Stimulated activated CD4-positive, alpha-beta T cell treated with anti-CD3 and anti-CD28 coated beads, Interleukin-1b, Interleukin-23, amount 100 ng/mL, for 1 hour (primary cell): Measurements from ENCODE around the gene HMX2.

ENCODE experiments used
- DNase-seq, 2 donors: peaks; one replicate each; pipeline ENCODE4 v3.0.0-alpha.2; 2020; ENCODE audit warnings: low read depth in 2 of 2

The HMX2 gene

GRCh38 chr10:123139165-123139520 is 8.8 kb upstream of the HMX2 start:
- DNase-seq: no peak

- no peak for DNase-seq
These were observed 8.3 kb upstream of the HMX2 start for GRCh38 chr10:123139521-123140163.

- no peak for DNase-seq
These were observed 7.6 kb upstream of the HMX2 start for GRCh38 chr10:123140164-123140982.

DNA sequence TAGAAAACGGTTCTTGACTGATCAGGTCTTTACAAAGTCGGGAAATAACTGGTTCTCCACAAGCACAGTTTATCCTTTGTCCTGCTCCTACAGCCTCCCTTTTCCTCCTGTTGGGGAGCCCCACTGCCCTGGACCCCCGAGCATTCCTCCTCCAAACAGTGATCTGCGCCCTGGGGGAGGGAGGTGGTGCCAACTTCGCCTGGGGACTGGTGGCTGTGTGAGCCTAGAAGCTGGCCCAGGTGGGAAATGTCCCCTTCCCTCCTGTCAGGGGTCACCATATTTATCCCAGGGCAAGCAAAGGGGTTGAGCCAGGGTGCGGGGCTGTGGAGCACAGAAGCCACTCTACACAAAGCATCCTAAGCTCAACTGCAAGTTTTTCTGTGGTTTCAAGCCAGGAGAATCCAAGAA is 6.9 kb upstream of the HMX2 start:
- no peak for DNase-seq

DNA sequence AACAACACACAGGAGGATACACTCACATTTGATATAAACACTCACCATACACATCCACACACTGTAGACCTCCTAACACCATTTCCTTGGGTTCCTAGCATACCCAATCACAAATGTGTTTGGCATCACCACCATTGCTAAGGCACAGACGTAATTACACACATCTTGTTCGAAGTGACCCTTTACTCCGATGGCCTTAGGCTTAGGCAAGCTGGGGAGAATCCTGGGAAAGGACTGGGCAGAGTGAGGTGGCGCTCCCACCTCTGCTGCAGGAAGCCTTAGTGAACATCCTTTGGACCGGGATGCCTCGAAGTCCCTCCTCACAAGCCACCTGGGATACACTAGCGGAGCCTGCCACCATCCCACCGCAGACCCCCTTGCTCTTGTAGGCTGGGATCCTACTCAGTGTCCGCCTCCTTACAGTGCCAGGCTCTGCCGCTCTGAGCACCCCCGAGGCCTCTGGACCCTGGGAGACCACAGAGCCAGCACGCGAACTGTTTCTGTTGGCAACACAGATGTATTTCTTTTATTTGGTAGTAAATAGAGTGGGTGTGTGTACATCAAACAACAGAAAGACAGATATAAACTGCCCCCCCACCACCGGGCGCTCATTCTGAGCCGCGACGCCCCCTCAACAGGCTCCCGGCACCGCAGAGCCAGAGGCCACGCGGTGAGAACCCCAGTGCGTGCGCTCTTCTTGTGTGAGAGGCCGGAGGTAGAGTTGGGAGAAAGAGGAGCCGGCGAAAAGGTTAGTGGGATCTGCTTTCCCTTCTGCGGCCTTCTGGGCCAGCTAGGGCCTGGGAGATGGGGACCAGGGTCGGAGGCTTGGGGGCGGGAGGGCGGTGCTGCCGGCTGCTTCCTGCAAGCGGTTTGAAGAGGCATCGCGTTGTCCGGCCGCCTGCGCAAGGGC is 5.9 kb upstream of the HMX2 start:
- DNase-seq: no peak

DNA sequence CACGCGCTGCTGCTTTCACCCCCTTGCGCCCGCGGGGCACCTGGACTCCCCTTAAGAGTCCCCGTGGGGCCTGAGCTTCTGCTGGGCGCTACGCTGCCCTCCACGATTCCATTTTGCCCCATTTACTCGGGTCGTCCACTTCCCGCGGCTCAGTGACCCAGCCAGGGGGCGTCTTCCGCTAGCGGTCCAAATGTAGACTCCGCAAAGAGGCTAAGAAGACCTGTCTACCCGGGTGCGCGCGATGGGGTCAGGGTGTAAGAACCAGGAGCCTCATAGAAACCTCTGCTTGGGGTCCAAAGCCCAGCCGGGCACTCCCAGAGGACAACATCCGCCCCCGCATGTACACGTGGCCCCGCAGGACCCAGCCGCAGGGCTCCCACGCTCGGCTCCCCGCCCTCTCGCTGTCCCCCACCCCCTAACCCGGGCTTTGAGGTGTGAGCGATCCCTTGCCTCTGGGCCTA is 5.2 kb upstream of the HMX2 start:
- DNase-seq: no peak

GRCh38 chr10:123143162-123143824 is 4.6 kb upstream of the HMX2 start:
- no peak for DNase-seq

DNA sequence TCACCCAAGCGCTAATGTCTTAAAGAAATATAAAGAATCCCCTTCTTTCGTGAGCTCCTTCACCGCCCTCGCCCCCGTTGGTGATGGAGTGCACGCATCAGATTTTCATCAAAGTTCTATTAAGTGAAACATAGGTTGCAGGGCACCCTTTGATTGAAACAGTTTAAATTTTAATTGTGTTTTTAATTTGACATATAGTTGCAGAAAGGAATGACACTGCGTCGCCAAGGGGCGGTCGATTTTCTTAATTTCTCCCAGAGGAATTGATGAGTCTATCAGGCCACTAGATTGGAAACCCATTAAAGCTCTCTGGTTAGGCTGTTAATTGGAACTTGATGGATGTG is 4.1 kb upstream of the HMX2 start:
- DNase-seq: no peak

GRCh38 chr10:123144697-123145541 is 3.0 kb upstream of the HMX2 start:
- DNase-seq: no peak

GRCh38 chr10:123145542-123146012 is 2.4 kb upstream of the HMX2 start:
- no peak for DNase-seq

- DNase-seq: no peak
These were observed 1.7 kb upstream of the HMX2 start for GRCh38 chr10:123146013-123146893.

GRCh38 chr10:123146894-123147634 is 872 bp upstream of the HMX2 start:
- DNase-seq: no peak

- DNase-seq: no peak
These were observed 652 bp downstream of the HMX2 start for GRCh38 chr10:123148414-123149161.

DNA sequence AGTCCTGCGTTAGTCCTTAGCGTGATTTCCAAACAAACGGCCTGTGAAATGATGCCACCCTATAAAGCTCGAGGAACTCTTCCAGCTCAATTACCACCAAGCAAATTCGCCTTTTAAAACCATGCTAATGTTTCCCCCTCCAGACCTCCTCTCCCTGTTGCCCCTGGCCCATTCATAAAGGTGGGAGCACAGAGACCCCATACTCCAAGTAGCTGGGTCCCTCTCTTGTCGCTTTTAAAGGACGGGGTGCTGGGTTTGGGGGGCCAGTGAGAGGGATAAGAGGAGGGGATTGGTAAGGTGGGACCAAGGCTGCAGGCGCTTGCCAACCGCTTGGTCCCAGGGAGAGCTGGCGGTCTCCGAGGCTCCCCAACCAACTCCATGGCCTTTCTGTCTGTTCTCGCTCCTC is 1.2 kb downstream of the HMX2 start:
- no peak for DNase-seq

DNA sequence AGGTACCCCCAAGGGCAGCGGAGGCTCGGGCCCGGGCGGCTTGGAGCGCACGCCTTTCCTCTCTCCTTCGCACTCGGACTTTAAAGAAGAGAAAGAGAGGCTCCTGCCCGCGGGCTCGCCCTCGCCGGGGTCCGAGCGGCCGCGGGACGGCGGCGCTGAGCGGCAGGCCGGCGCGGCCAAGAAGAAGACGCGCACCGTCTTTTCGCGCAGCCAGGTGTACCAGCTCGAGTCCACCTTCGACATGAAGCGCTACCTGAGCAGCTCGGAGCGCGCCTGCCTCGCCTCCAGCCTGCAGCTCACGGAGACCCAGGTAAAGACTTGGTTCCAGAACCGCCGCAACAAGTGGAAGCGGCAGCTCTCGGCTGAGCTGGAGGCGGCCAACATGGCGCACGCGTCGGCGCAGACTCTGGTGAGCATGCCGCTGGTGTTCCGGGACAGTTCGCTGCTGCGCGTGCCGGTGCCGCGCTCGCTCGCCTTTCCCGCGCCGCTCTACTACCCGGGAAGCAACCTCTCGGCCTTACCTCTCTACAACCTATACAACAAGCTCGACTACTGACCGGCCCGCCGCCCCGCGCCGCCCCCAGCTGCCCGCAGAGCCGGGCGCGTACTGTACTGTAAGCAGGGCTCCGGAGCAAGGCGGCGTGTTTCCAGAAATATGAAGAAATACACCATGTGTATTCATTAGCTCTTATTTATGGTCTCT is 1.8 kb downstream of the HMX2 start:
- DNase-seq: no peak

DNA sequence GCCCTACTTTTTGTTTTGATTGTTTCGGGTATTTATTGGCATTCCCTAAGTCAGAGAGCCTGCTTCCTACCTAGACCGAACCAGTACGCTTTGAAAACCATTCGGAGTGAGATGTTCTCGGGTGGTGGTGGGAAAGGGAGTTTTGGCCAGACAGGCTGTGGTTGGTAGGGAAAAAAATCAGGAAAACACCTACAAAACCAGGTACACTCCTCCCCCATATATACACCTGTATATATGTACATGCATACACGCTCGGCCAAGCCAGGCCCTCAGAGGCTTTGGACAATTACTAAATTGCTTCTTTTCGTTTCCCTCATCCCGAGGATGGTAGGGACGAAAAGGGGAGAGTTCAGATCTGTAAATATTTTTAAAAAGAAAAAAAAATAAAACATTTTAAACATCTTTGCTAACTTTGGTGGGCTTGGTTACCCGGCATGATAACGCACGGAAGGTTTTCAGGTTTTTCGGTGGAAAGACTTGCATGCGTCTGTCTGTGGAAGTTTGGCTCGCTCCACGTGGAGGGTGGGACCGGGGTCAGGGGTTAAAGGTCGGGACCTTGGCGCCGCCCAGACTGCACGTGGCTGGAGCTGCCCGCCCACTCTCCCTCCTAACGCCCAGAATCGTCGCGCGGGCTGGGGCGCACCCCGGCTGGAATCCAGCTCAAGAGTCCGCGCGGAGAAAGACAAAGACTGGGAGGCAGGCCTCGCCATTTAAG is 2.5 kb downstream of the HMX2 start:
- no peak for DNase-seq
